Osteoblast (primary cell): ENCODE results near the gene SDR39U1. TPM values are rescaled to one million over a fixed set of nuclear protein-coding genes. Genes with fewer than 3 reads are reported as not detected.

Experiments used
- DNase-seq: peaks from one replicate; pipeline ENCODE4 v3.0.0; 2011; ENCODE audit warnings: low spot score, mixed read lengths; ENCODE audit not compliant: insufficient read length; ENCODE audit errors: missing footprints
- H2AFZ ChIP-seq: 2 replicates; pipeline ENCODE4 v1.6.0; 2011; ENCODE audit warnings: mild to moderate bottlenecking, low read length
- H3K27ac ChIP-seq: 2 replicates; pipeline ENCODE4 v1.5.1; 2011; ENCODE audit warnings: mild to moderate bottlenecking, low read depth, low read length, moderate library complexity
- H3K27me3 ChIP-seq: 2 replicates; pipeline ENCODE4 v1.6.0; 2012; ENCODE audit warnings: mild to moderate bottlenecking, control low read depth, inconsistent platforms, low read length, moderate library complexity; ENCODE audit not compliant: insufficient read depth
- H3K36me3 ChIP-seq: 2 replicates; pipeline ENCODE4 v1.5.1; 2011; ENCODE audit warnings: mild to moderate bottlenecking, low read length, control low read depth, moderate library complexity; ENCODE audit not compliant: insufficient read depth
- H3K4me1 ChIP-seq: 2 replicates; pipeline ENCODE4 v1.5.1; 2011; ENCODE audit warnings: mild to moderate bottlenecking, low read length, control low read depth, moderate library complexity; ENCODE audit not compliant: insufficient read depth
- H3K4me2 ChIP-seq: 2 replicates; pipeline ENCODE4 v1.6.0; 2011; ENCODE audit warnings: mild to moderate bottlenecking, low read length; ENCODE audit not compliant: insufficient read depth
- H3K4me3 ChIP-seq: fragments of 200-600 bp; sonication (generic); 3 replicates; pipeline ENCODE4 v1.5.1; 2012; ENCODE audit warnings: mild to moderate bottlenecking, low read length, inconsistent platforms; ENCODE audit not compliant: insufficient read depth
- H3K79me2 ChIP-seq: 2 replicates; pipeline ENCODE4 v1.6.0; 2012; ENCODE audit warnings: mild to moderate bottlenecking, low read length, control low read depth, inconsistent platforms; ENCODE audit not compliant: insufficient read depth
- H3K9me3 ChIP-seq: 2 replicates; pipeline ENCODE4 v1.5.1; 2011; ENCODE audit warnings: low read depth, low read length, control low read depth
- H4K20me1 ChIP-seq: 2 replicates; pipeline ENCODE4 v1.6.0; 2012; ENCODE audit warnings: mild to moderate bottlenecking, low read length, control low read depth; ENCODE audit not compliant: insufficient read depth
- CTCF ChIP-seq: IDR thresholded peaks from 2 replicates; pipeline ENCODE4 v1.5.1; 2011; ENCODE audit warnings: mild to moderate bottlenecking, low read depth, low read length, moderate library complexity; ENCODE audit errors: extremely low read depth
- total RNA-seq: library from RNA; depleted of rRNA; stranded (reverse); fragments of >200 nt; gene quantifications from 2 replicates; pipeline ENCODE4 v1.2.3, GENCODE V29; 2012

Gene SDR39U1
- total RNA-seq, 1 donor, result 11.6 TPM

- Histone ChIP-seq H3K27me3 (peaks cover 6% of the 10 kb centered on the region), H3K27ac (no peak overlapping the region), H3K79me2 (no peaks in the 10 kb centered on the region), H3K4me2 (no peak overlapping the region), H3K4me3 (no peak overlapping the region), H3K36me3 (no peaks in the 10 kb centered on the region), H4K20me1 (no peaks in the 10 kb centered on the region), H3K9me3 (no peaks in the 10 kb centered on the region), H2AFZ (no peak overlapping the region), H3K4me1 (peaks cover 9% of the 10 kb centered on the region)
- no peak for DNase-seq
- no peak for TF ChIP-seq CTCF
Observed at GRCh38 chr14:24416932-24417619, 25.5 kb downstream of the SDR39U1 start.

GRCh38 chr14:24416254-24416931 lies 26.2 kb downstream of the SDR39U1 start:
- no peak overlapping the region for H2AFZ ChIP-seq
- H3K27me3 ChIP-seq, result peaks cover 6% of the 10 kb centered on the region
- H3K4me3 ChIP-seq, result no peak overlapping the region
- no peak for DNase-seq
- peaks cover 9% of the 10 kb centered on the region for H3K4me1 ChIP-seq
- no peak for TF ChIP-seq CTCF
- H4K20me1 ChIP-seq, result no peaks in the 10 kb centered on the region
- H3K27ac ChIP-seq, result no peak overlapping the region
- no peaks in the 10 kb centered on the region for H3K9me3 ChIP-seq
- no peaks in the 10 kb centered on the region for H3K36me3 ChIP-seq
- H3K79me2 ChIP-seq, result no peaks in the 10 kb centered on the region
- H3K4me2 ChIP-seq, result no peak overlapping the region

GRCh38 chr14:24415421-24416253 lies 26.9 kb downstream of the SDR39U1 start:
- no peaks in the 10 kb centered on the region for H4K20me1 ChIP-seq

More at GRCh38 chr14:24415421-24416253, 26.9 kb downstream of the SDR39U1 start:
- H3K79me2 ChIP-seq, result no peaks in the 10 kb centered on the region
- no peak overlapping the region for H2AFZ ChIP-seq
- H3K4me3 ChIP-seq, result no peak overlapping the region
- TF ChIP-seq CTCF, result no peak
- peaks cover 9% of the 10 kb centered on the region for H3K4me1 ChIP-seq
- no peaks in the 10 kb centered on the region for H3K9me3 ChIP-seq
- no peak overlapping the region for H3K4me2 ChIP-seq
- no peaks in the 10 kb centered on the region for H3K36me3 ChIP-seq
- H3K27ac ChIP-seq, result no peak overlapping the region
- DNase-seq, result no peak
- peaks cover 3% of the 10 kb centered on the region for H3K27me3 ChIP-seq
